ENCODE data around the gene PRSS50. TPM values are rescaled to one million over a fixed set of nuclear protein-coding genes. Genes with fewer than 3 reads are reported as not detected.

PRSS50 gene
- total RNA-seq, 1 experiment from 2014 or later: not detected

DNA sequence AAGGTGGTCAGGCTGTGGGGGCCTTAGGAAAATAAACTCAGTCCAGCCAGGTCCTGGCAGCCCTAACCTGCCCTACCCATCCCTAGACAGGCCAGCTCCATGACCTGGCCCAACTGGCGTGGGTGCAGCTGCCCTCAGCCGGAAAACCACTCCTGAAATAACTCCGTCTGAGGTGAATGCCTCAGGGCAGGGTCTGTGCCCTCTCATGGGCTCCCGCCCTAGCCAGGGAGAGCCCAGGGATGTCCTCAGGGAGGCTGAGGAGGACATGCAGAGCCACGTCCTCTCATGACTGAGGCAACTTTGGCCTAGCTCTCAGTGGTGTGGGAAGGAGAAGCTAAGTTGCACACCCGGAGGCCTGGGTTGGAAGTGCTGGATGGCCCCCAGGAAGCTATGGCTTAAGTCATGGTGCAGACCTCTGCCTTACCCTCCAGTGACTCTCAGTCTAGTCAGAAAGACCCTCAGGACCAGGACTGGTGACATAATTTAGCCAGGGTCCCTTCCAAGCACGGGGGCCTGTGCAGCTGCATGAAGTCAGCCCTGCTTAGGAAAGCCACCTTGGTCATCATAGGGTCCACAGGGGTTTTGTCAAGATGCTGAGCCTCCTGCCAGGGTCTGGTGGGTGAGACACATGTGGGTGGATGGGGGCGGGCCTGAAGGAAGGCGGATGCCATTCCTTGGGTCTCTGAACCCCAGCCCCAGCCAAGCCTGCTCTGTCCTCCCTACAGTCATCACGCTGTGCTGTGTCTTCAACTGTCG lies 9.1 kb downstream of the PRSS50 start:
- no peaks in the 10 kb centered on the region for H3K27me3 Mint-ChIP-seq (ENCODE audit: unreplicated experiment)
- intact Hi-C loops (cut with micrococcal nuclease; ENCODE audit: unreplicated experiment): loop anchor here (5.0 kb wide), 1 partner anchor 664 kb away; no protein-coding TSS in a partner anchor
- DNase-seq: no peak
- no peak overlapping the region for H3K27ac Mint-ChIP-seq (ENCODE audit: unreplicated experiment)
- TF ChIP-seq, protein P1, sequence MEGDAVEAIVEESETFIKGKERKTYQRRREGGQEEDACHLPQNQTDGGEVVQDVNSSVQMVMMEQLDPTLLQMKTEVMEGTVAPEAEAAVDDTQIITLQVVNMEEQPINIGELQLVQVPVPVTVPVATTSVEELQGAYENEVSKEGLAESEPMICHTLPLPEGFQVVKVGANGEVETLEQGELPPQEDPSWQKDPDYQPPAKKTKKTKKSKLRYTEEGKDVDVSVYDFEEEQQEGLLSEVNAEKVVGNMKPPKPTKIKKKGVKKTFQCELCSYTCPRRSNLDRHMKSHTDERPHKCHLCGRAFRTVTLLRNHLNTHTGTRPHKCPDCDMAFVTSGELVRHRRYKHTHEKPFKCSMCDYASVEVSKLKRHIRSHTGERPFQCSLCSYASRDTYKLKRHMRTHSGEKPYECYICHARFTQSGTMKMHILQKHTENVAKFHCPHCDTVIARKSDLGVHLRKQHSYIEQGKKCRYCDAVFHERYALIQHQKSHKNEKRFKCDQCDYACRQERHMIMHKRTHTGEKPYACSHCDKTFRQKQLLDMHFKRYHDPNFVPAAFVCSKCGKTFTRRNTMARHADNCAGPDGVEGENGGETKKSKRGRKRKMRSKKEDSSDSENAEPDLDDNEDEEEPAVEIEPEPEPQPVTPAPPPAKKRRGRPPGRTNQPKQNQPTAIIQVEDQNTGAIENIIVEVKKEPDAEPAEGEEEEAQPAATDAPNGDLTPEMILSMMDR (IDR thresholded peaks at IDR 0.05; ENCODE audit: unreplicated experiment): no peak
- peaks cover 17% of the 10 kb centered on the region for H3K4me1 Mint-ChIP-seq (ENCODE audit: low read depth, unreplicated experiment)
- H3K9me3 Mint-ChIP-seq (ENCODE audit: low read depth, unreplicated experiment): no peaks in the 10 kb centered on the region
- no peak overlapping the region for H3K4me3 Mint-ChIP-seq (ENCODE audit: low read depth, unreplicated experiment)
- no TSS peak for BruUV-seq (replicated peaks)
- peaks cover 5% of the 10 kb centered on the region for H3K36me3 Mint-ChIP-seq (ENCODE audit: insufficient read depth, unreplicated experiment)
- CTCF ChIA-PET: no interaction called here

DNA sequence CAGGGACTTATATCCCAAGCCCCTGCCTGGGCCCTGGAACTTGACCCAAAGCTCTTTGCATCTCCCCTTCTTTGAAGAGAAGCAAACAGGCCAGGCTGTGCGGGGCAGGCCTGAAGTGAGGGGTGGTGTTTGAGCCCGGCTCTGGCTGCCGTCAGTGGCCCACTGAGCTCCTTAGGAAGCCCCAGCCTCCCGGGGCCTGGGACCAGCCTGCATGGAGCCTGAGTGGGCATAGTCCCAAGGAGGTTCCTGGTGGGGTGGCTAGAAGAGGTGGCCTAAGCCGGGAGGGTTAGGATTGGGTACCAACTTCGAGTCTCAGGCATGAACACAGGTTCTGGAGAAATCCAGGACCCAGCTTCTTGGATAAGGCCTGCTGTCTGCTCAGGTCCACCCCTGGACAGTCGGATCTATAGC lies 10.1 kb downstream of the PRSS50 start:
- H3K9me3 Mint-ChIP-seq (ENCODE audit: low read depth, unreplicated experiment): no peaks in the 10 kb centered on the region
- intact Hi-C loops (cut with micrococcal nuclease; ENCODE audit: unreplicated experiment): loop anchor here (5.0 kb wide), 1 partner anchor 665 kb away; no protein-coding TSS in a partner anchor
- BruUV-seq (replicated peaks): no TSS peak
- no peak overlapping the region for H3K27ac Mint-ChIP-seq (ENCODE audit: unreplicated experiment)
- H3K27me3 Mint-ChIP-seq (ENCODE audit: unreplicated experiment): peaks cover 1% of the 10 kb centered on the region
- H3K36me3 Mint-ChIP-seq (ENCODE audit: insufficient read depth, unreplicated experiment): peaks cover 5% of the 10 kb centered on the region
- H3K4me3 Mint-ChIP-seq (ENCODE audit: low read depth, unreplicated experiment): no peak overlapping the region
- TF ChIP-seq, protein P1 (IDR thresholded peaks at IDR 0.05; ENCODE audit: unreplicated experiment): no peak
- no peak for DNase-seq
- CTCF ChIA-PET: no interaction called here
- peaks cover 17% of the 10 kb centered on the region for H3K4me1 Mint-ChIP-seq (ENCODE audit: low read depth, unreplicated experiment)

DNA sequence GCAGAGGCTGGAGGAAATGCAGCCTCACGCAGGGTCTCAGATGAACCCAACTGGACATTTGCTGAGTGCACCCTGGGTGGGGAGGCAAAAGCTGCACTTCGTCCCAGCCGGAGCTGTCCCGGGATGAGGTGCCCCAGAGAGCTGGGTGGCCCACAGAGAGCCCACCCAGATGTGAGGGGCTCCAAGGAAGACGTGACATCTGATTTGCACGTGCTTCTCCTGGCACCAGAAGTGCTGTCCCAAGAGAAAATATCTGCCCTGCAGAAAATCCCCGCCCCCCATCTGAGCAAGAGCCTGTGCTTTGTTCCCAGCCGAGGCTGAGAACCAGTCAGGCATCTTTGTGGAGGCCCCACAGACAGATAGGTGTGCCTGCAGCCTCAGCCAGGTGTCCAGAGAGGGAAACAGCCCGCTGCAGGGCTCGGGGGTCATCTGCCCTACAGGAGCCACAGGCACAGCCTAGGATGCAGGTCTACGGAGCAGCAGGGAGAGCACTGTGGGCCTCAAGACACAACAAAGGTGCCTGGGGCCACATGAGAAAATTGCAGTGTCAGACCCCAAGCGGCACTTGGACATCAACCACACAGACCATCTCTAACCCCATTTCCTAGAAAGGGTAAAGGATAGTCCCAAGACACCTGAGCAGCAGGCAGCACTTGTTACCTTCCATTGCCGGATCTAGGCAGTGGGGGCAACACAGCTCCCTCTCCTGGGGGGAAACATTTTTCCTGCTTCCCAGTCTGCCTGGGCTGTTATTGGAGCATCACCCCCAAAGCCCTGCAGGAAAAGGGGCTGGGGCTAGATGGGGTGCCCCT lies 10.7 kb downstream of the PRSS50 start:
- no TSS peak for BruUV-seq (replicated peaks)

More for the DNA sequence above, 10.7 kb downstream of the PRSS50 start:
- no peaks in the 10 kb centered on the region for H3K9me3 Mint-ChIP-seq (ENCODE audit: low read depth, unreplicated experiment)
- no peak overlapping the region for H3K27ac Mint-ChIP-seq (ENCODE audit: unreplicated experiment)
- no peak overlapping the region for H3K4me3 Mint-ChIP-seq (ENCODE audit: low read depth, unreplicated experiment)
- H3K4me1 Mint-ChIP-seq (ENCODE audit: low read depth, unreplicated experiment): peaks cover 17% of the 10 kb centered on the region
- intact Hi-C loops (cut with micrococcal nuclease; ENCODE audit: unreplicated experiment): loop anchor here (5.0 kb wide), 1 partner anchor 665 kb away; no protein-coding TSS in a partner anchor
- H3K36me3 Mint-ChIP-seq (ENCODE audit: insufficient read depth, unreplicated experiment): peaks cover 5% of the 10 kb centered on the region
- peak; percentile 39 for DNase-seq
- TF ChIP-seq, protein P1 (IDR thresholded peaks at IDR 0.05; ENCODE audit: unreplicated experiment): no peak
- H3K27me3 Mint-ChIP-seq (ENCODE audit: unreplicated experiment): peaks cover 8% of the 10 kb centered on the region
- CTCF ChIA-PET: interaction anchor here (0.6 to 2.2 kb wide), 5 partner anchors 14 to 202 kb away, joined by 3 to 16 read pairs (median 3); no protein-coding TSS in a partner anchor

Data from Calu3 (cell line).